Measurements from ENCODE around the gene SORCS2.

SORCS2 gene

DNA sequence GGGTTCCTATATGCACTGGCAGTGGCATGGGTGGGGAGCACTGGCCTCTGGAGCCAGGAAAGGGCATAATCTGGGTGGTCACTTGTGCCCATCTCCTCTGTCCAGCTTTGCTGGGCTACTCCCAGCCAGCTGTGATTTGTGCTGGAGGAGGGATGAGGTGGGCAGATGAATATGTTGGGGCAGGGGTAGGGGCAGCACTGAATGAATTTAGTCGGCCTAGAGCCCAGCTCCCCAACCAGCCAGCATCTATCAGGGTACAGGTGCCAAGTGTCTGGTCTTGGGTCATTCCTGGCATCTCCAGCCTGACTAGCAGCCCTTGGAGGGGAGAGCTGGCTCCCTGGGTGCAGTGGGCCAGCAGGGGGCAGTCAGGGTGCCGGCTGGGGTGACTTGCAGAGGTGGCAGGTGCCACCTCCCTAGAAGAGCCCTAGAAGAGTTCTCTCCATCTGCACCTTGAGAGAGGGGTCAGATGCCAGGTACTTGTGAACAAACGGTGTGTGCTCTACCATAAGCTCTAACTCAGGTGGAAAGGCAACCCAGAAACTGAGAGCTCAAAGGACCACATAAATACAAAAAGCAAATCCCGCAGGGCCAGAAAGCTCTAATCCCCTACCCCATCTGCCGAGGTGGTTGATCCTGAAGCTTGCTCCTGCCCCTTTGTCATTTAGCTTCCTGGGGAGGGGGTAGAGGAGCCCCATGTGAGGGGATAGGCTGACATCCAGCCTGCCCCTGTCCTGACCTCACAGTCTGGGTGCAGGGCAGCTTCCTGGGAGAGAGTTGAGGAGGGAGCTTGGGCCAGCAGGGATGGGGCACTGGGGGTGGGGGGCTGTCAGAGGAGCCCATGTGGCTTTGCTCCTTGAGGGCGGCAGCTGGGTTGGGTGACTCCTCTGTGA, 2.2 kb downstream of the SORCS2 start:
- peak in 1 of 2 experiments; percentile 22 for DNase-seq
- TF ChIP-seq POLR2A (IDR thresholded peaks at IDR 0.05; ENCODE audit: low read length) (no peak), GATA1 (IDR thresholded peaks at IDR 0.05; ENCODE audit: low read depth, low read length) (no peak)

DNA sequence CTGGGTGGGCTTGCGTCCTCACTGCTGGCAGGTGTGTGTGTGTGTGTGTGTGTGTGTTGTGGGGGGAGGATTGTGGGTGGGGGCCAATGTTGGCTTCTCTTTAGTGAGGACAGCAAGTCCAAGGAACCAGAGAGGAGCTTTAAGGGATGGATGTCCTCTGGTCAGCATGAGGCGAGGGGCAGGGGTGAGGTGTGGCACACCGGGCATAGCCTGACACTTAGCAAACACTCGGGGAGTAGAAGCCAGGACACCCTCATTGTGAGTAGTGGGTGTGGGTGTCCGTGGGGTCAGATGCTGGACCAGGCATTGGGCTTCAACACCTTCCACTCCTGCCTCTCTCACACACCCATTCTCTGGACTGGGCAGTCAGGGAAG, 2.8 kb downstream of the SORCS2 start:
- TF ChIP-seq POLR2A (IDR thresholded peaks at IDR 0.05; ENCODE audit: low read length) (no peak), GATA1 (IDR thresholded peaks at IDR 0.05; ENCODE audit: low read depth, low read length) (no peak)
- no peak for DNase-seq

DNA sequence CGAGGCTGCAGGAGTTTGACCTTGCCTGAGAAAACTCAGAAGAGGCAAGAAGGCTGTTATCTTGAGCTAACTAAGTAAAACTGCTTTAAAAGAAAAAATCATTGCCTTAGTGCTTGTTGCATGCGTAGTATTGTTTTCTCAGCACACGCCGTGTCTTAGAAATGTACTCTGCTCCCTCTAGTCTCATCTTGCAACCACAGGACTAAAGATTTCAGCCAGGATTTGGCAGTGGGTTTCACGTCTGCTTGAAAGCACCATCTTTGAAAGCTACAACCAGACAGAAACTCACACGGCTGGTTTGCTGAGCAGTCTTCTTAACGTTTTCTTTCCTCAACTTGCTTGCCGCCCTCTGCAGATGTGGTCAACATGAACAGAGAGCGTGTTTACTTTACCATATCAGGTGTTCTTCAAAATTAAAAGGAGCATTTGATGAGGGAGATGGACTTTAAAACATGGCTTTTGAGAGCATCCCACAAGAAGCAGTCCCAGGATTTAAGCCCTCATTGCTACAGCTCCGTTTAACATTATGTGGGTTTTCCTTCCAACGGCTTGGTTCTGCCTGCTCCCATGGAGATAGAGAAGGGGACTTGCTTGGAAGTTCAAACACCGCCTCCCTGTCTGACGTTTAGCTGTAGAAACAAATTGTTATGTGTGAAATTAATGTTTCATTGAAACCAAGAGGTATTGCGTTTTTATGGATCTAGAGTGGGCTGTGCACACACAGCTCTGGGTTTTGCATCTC, 3.4 kb downstream of the SORCS2 start:
- no peak for TF ChIP-seq GATA1 (IDR thresholded peaks at IDR 0.05; ENCODE audit: low read depth, low read length)
- TF ChIP-seq POLR2A (IDR thresholded peaks at IDR 0.05; ENCODE audit: low read length): no peak
- no peak for DNase-seq

DNA sequence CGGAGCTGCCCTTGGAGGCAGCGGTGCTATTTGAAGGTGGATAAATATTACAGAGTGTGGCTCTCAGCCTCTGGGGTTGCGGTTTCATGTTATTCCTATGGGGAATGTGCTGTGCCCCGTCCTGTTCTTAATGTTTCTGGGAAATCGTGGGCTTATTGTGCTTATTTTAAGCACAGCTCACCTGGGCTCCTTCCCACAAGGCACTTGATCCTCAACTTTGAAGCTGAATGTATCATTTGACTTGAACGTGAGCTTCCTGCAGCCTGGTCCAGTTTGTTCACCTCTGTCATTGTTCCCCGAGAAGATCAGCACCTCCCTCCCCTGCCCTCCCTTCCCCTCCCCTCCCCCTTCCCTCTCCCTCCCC, 3.9 kb downstream of the SORCS2 start:
- TF ChIP-seq POLR2A (IDR thresholded peaks at IDR 0.05; ENCODE audit: low read length): no peak
- no peak for TF ChIP-seq GATA1 (IDR thresholded peaks at IDR 0.05; ENCODE audit: low read depth, low read length)
- no peak for DNase-seq

DNA sequence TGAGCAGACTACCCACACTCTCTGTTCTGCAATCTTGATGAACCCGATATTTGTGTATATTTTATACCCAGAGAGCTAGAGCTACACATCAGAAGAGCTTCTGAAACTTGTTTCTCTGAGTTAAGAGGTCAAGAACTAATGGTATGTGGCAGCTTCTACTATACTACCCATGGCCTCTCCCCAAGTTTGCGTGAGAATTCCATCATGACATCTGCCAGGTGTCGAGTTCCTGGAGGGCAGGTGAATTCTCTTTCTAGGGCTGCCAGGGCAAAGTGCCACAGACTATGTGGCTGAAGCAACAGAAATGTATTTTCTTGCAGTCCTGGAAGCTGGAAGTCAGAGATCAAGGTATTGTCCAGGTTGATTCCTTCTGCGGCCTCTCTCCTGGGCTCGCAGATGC, 4.4 kb downstream of the SORCS2 start:
- DNase-seq: no peak
- TF ChIP-seq POLR2A (IDR thresholded peaks at IDR 0.05; ENCODE audit: low read length): no peak
- TF ChIP-seq GATA1 (IDR thresholded peaks at IDR 0.05; ENCODE audit: low read depth, low read length): no peak

DNA sequence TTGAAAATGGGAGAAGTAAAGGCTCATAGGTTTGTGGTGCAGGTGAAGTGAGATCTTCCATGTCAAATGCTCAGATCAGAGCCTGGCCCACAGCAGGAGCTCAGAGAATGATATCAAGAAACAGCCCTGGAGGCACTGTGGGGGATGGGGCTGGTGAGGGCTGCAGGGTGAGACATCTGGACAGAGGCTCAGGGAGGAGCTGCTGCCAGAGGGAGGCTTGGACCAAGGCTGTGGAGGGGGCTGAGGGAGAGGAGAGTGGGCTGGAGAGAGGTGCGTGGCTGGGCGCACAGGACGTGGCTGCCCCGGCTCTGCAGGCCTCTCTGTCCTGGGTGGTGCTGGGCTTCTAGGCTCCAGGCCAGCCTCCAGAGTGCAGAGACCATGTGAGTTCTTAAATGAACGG, 5.6 kb downstream of the SORCS2 start:
- no peak for TF ChIP-seq GATA1 (IDR thresholded peaks at IDR 0.05; ENCODE audit: low read depth, low read length)
- no peak for TF ChIP-seq POLR2A (IDR thresholded peaks at IDR 0.05; ENCODE audit: low read length)
- no peak for DNase-seq

DNA sequence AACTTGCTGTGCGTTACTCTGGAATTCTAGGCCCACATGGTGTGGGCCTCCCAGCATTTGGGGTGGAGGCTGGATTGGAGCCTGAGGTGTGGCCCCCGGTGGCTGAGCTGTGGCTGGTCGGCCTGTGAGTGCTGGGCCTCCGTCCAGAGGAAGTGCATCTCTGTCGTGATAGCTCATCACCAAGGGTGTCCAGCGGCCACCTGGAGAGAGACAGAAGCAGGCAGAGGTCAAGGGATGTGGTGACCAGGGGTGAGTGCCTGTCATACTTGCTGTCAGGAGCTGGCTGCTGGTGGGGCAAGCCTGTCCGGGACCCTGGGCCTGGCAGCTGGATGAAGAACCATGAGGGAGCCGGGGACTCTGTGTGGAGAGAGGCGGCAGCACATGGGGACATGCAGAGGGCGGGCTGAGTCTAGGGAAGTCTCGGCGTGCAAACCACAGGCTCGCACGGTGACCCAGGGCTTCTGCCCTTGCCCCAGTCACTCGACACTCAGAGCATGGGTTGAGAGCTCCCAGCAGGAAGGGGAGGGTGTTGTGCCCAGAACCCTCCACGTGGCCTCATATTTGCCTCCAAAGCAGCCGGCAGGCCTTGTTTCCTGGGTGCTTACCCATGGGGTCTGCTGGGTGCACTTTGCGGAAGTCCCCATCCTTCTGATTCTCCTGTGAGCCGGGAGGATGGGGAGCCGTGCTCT, 6.2 kb downstream of the SORCS2 start:
- TF ChIP-seq GATA1 (IDR thresholded peaks at IDR 0.05; ENCODE audit: low read depth, low read length): no peak
- no peak for TF ChIP-seq POLR2A (IDR thresholded peaks at IDR 0.05; ENCODE audit: low read length)
- DNase-seq: no peak

DNA sequence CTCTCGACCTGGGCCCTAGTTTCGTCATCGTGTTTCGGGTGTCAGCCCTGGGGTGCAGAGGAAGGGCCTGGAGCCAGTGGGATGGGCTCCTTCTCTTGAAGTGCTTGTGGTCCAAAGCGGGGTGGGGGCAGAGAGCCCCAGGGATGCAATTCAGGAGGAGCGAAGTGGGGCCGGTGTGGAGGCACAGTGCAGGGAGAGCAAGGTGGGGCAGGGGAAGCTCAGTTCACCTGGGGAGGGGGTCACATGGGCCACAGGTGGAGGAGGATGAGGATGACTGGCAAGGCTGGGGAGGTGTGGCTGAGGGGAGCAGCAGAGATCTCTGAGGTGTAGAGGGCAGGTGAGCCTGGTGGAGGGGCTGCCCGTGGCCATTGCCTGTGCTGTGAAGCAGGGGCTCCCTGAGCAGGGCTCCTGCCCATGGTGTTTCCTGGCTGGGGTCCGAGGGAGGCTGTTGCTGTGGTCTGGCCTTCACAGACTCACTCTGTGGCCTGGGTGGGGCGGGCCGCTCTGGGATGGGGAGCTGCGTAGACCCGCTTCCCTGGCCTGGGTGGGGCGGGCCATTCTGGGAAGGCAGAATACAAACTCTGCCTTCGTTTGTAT, 6.9 kb downstream of the SORCS2 start:
- TF ChIP-seq POLR2A (IDR thresholded peaks at IDR 0.05; ENCODE audit: low read length) (no peak), GATA1 (IDR thresholded peaks at IDR 0.05; ENCODE audit: low read depth, low read length) (no peak)
- DNase-seq: no peak

DNA sequence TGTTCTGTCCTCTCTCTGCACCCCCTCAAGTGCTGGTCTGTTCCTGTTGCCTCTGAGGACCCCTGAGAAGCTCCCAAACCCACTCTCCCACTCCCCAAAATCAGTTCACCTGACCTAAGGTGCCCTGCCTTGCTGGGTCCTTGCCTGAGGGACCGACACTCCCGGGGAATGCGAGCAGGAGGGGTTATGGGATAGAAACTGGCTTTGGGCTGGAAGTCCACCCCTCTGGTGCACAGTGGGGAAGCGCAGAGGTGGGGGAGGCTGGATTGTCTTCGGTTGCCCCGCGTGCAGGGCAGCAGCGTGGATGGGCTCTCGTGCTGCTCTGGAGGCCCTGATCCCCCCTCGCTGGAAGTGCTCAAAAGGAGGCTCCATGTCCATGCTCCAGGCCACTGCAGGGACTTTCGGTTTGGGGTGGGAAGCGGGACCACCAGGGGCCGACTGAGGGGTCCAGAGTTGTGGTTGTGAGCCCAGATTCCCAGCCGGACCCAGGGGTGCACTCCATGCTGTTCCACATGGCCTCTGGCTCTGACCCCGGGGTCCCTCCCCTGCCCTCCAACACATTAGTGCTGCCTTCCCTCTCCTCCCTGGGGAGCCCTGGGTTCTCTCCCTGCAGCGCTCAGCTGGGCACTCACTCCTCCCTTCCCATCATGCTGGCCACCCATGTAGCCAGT, 7.6 kb downstream of the SORCS2 start:
- TF ChIP-seq GATA1 (IDR thresholded peaks at IDR 0.05; ENCODE audit: low read depth, low read length) (no peak), POLR2A (IDR thresholded peaks at IDR 0.05; ENCODE audit: low read length) (no peak)
- no peak for DNase-seq

DNA sequence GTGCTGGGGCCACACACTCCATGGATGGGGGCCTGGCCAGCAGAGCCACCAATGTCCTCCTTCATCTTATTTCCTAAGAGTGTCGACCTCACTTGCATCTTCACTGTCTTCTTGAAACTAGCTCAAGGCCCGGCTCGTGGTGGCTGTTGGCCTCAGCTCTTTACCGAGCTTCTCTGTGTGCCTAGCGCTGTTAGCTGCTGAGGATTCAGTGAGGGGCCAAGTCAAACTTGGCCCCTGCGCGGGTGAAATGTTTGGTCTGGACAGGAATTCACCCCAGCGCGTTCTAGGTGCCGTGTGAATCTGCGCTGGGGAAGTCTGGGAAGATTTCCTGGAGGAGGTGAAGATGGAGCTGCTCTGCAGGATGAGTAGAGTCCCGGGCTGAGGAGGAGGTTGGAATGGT, 8.5 kb downstream of the SORCS2 start:
- TF ChIP-seq GATA1 (IDR thresholded peaks at IDR 0.05; ENCODE audit: low read depth, low read length) (no peak), POLR2A (IDR thresholded peaks at IDR 0.05; ENCODE audit: low read length) (no peak)
- no peak for DNase-seq

DNA sequence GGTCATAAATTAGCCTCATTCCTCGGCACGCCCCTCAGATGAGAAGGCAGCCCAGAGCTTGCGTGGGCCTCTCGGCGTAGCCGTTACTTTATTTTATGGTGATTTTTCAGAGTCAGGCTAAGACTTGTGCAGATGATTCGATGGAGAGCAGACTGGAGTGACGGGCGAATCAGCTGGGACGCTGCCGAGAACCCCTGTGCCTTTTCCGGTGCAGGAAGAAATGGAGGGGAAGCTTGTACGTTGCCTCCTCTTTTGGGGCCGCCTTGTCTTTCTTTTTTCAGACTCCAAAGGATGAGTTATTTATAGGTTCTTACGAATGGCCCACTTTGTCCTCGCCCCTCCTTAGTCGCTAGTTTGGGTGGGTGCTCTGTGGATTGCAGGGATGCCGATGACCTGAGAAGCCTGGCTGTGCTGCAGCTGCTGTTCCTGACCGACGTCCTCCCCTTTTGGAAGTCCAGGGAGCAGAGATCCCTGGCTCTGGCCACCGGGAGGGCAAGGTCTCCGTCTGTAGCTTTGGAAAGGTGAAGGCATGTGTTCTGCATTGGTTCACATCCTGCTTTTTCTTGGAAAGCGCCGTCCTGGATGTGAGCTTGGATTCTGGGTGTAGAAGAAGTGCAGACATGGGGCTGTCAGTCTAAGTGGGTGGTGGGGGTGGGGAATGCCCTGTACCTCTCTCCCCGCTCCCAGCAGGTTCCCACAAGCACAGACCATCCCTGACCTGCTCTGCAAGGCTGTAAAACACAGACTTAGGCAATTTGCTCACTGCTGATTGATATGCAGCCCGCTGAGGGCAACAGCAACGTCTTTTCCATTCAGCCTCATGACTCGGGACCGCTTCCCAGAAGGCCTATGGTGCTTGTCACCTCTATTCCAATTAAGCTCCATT, 9.3 kb downstream of the SORCS2 start:
- TF ChIP-seq GATA1 (IDR thresholded peaks at IDR 0.05; ENCODE audit: low read depth, low read length) (no peak), POLR2A (IDR thresholded peaks at IDR 0.05; ENCODE audit: low read length) (no peak)

DNA sequence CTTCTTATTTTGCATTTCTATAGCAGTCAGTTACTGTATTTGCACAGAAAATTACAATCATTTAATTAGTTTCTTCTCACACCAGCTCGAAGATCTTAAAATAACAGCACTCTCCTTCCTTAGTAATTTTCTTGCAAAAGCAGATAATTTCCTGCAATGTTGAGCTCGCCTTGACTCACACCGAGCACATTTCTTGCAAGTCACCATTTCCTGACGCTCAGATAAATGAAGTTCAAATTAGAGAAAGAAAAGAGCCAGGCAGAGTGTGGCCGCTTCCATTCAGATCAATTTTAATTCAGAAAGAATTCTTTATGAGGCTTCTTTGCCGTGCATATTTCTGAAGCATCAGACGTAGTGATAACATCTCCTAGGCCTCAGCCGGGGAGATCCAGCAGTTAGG, 10.1 kb downstream of the SORCS2 start:
- TF ChIP-seq GATA1 (IDR thresholded peaks at IDR 0.05; ENCODE audit: low read depth, low read length) (no peak), POLR2A (IDR thresholded peaks at IDR 0.05; ENCODE audit: low read length) (no peak)
- DNase-seq: no peak

More for the DNA sequence above, 9.3 kb downstream of the SORCS2 start:
- no peak for DNase-seq
